Keratinocyte (primary cell): ENCODE measurements around the gene GOPC. TPM values are rescaled to one million over a fixed set of nuclear protein-coding genes. Genes with fewer than 3 reads are reported as not detected.

Source experiments
- DNase-seq: peaks from one replicate; pipeline ENCODE4 v3.0.0-alpha.2; 2011; ENCODE audit warnings: low read depth, missing footprints, low spot score
- FAIRE-seq: peaks from 2 replicates; lab custom pipeline; 2011; peaks lifted over from hg19 to GRCh38; lab: Jason Lieb, UNC
- H2AFZ ChIP-seq: 2 replicates; pipeline ENCODE4 v1.6.0; 2012; ENCODE audit warnings: low read length, control low read depth, inconsistent platforms; ENCODE audit not compliant: control insufficient read depth
- H3K27ac ChIP-seq: 2 replicates; pipeline ENCODE4 v1.5.1; 2011; ENCODE audit warnings: low read length; ENCODE audit not compliant: control insufficient read depth, insufficient read depth
- H3K27me3 ChIP-seq: 3 replicates; pipeline ENCODE4 v1.6.0; 2011; ENCODE audit warnings: low read length; ENCODE audit not compliant: control insufficient read depth, insufficient read depth; ENCODE audit errors: extremely low read depth
- H3K36me3 ChIP-seq, 2 experiments: 2 replicates in 1 of 2; 3 replicates in 1 of 2; pipeline ENCODE4 v1.5.1; 2011; ENCODE audit warnings: low read length in 2 of 2, mild to moderate bottlenecking in 1 of 2; ENCODE audit not compliant: control insufficient read depth in 2 of 2, insufficient read depth in 2 of 2; ENCODE audit errors: extremely low read depth in 1 of 2
- H3K4me1 ChIP-seq: 3 replicates; pipeline ENCODE4 v1.5.1; 2011; ENCODE audit warnings: low read length; ENCODE audit not compliant: control insufficient read depth, insufficient read depth; ENCODE audit errors: extremely low read depth
- H3K4me2 ChIP-seq: 3 replicates; pipeline ENCODE4 v1.6.0; 2011; ENCODE audit warnings: low read depth, low read length; ENCODE audit not compliant: control insufficient read depth, insufficient read depth; ENCODE audit errors: extremely low read depth
- H3K4me3 ChIP-seq, 3 experiments: fragments of 200-600 bp in 1 of 3; sonication (generic) in 1 of 3; 2 replicates in 2 of 3; 3 replicates in 1 of 3; pipeline ENCODE4 v1.5.1; 2011 to 2016; ENCODE audit warnings: low read length in 3 of 3, mild to moderate bottlenecking in 3 of 3, control low read depth in 2 of 3, inconsistent platforms in 1 of 3, low read depth in 1 of 3, mixed read lengths in 1 of 3, mixed run types in 1 of 3, moderate library complexity in 1 of 3; ENCODE audit not compliant: control insufficient read depth in 2 of 3, insufficient read depth in 2 of 3; ENCODE audit errors: extremely low read depth in 1 of 3
- H3K79me2 ChIP-seq: 2 replicates; pipeline ENCODE4 v1.6.0; 2012; ENCODE audit warnings: low read length; ENCODE audit not compliant: control insufficient read depth, insufficient read depth
- H3K9ac ChIP-seq: 3 replicates; pipeline ENCODE4 v1.6.0; 2011; ENCODE audit warnings: low read length; ENCODE audit not compliant: control insufficient read depth, insufficient read depth; ENCODE audit errors: extremely low read depth
- H3K9me1 ChIP-seq: 3 replicates; pipeline ENCODE4 v1.6.0; 2011; ENCODE audit warnings: low read length; ENCODE audit not compliant: control insufficient read depth, insufficient read depth; ENCODE audit errors: extremely low read depth
- H3K9me3 ChIP-seq: 2 replicates; pipeline ENCODE4 v1.5.1; 2012; ENCODE audit warnings: low read depth, low read length; ENCODE audit not compliant: control insufficient read depth
- H4K20me1 ChIP-seq: 3 replicates; pipeline ENCODE4 v1.6.0; 2011; ENCODE audit warnings: low read length; ENCODE audit not compliant: control insufficient read depth, insufficient read depth; ENCODE audit errors: extremely low read depth
- EZH2 ChIP-seq: IDR thresholded peaks from one replicate; pipeline ENCODE4 v1.6.1; 2012; ENCODE audit warnings: inconsistent platforms, mild to moderate bottlenecking, low read length, moderate library complexity
- dilution Hi-C: fragments of 300-500 bp; cut with MboI; formaldehyde crosslinking; loops from one replicate; pipeline ENCODE4 v1.7.0; 2020; ENCODE audit warnings: low sequenced_read_pairs; ENCODE audit not compliant: extremely low pct_ligation_motif_present
- polyA plus RNA-seq, 5 experiments: library from polyadenylated mRNA; depleted of rRNA in 3 of 5; stranded (reverse) in 3 of 5; stranded (forward) in 1 of 5; unstranded in 1 of 5; fragments of >200 nt; gene quantifications; 1 replicate in 1 of 5; 2 replicates in 3 of 5; 3 replicates in 1 of 5; pipeline versions ENCODE4 v1.2.1 to v1.2.3, GENCODE V29; 2011 to 2012; ENCODE audit warnings: missing spikeins in 2 of 5, low read depth in 1 of 5, low replicate concordance in 1 of 5
- TF ChIP-seq, protein P1 (sequence below), 3 experiments: IDR thresholded peaks in 1 of 3; conservative IDR thresholded peaks in 1 of 3; optimal IDR thresholded peaks in 1 of 3; 2 replicates in 2 of 3; 3 replicates in 1 of 3; pipeline versions ENCODE3 to v1.5.1; 2011; ENCODE audit warnings: low read length in 3 of 3, mild to moderate bottlenecking in 3 of 3, moderate library complexity in 2 of 3, control low read depth in 1 of 3, inconsistent platforms in 1 of 3; ENCODE audit not compliant: insufficient read depth in 2 of 3; ENCODE audit errors: extremely low read depth in 1 of 3

Gene GOPC
- polyA plus RNA-seq, 1 donor (not counting 4 experiments of a cell fraction or from before 2014, with no cell fraction given), result 33.9 TPM

GRCh38 chr6:117624869-117625481 lies 22.7 kb upstream of the GOPC start:
- no peak for TF ChIP-seq EZH2
- TF ChIP-seq, protein P1, sequence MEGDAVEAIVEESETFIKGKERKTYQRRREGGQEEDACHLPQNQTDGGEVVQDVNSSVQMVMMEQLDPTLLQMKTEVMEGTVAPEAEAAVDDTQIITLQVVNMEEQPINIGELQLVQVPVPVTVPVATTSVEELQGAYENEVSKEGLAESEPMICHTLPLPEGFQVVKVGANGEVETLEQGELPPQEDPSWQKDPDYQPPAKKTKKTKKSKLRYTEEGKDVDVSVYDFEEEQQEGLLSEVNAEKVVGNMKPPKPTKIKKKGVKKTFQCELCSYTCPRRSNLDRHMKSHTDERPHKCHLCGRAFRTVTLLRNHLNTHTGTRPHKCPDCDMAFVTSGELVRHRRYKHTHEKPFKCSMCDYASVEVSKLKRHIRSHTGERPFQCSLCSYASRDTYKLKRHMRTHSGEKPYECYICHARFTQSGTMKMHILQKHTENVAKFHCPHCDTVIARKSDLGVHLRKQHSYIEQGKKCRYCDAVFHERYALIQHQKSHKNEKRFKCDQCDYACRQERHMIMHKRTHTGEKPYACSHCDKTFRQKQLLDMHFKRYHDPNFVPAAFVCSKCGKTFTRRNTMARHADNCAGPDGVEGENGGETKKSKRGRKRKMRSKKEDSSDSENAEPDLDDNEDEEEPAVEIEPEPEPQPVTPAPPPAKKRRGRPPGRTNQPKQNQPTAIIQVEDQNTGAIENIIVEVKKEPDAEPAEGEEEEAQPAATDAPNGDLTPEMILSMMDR (optimal IDR thresholded peaks at IDR 0.05 in 1 of 3, IDR thresholded peaks at IDR 0.05 in 1 of 3, conservative IDR thresholded peaks at IDR 0.05 in 1 of 3; ENCODE audit: extremely low read depth in 1 of 3, insufficient read depth in 2 of 3, low read length in 3 of 3), result no peak
- no peak overlapping the region for H2AFZ ChIP-seq
- H3K9ac ChIP-seq, result no peak overlapping the region
- dilution Hi-C loops, result no loop called here
- H3K9me1 ChIP-seq, result no peaks in the 10 kb centered on the region
- H3K27ac ChIP-seq, result no peak overlapping the region
- no peaks in the 10 kb centered on the region for H3K9me3 ChIP-seq
- no peaks in the 10 kb centered on the region for H3K36me3 ChIP-seq
- no peaks in the 10 kb centered on the region for H4K20me1 ChIP-seq
- DNase-seq, result no peak
- FAIRE-seq, result no peak
- H3K27me3 ChIP-seq, result no peaks in the 10 kb centered on the region
- H3K4me3 ChIP-seq, result no peak overlapping the region
- no peaks in the 10 kb centered on the region for H3K79me2 ChIP-seq
- H3K4me2 ChIP-seq, result no peak overlapping the region
- H3K4me1 ChIP-seq, result no peaks in the 10 kb centered on the region

- Histone ChIP-seq H3K79me2 (no peaks in the 10 kb centered on the region), H3K4me2 (no peak overlapping the region), H3K27me3 (no peaks in the 10 kb centered on the region), H3K4me1 (no peaks in the 10 kb centered on the region), H2AFZ (no peak overlapping the region), H4K20me1 (no peaks in the 10 kb centered on the region), H3K9me3 (no peaks in the 10 kb centered on the region), H3K4me3 (no peak overlapping the region), H3K27ac (no peak overlapping the region), H3K9me1 (no peaks in the 10 kb centered on the region), H3K36me3 (no peaks in the 10 kb centered on the region), H3K9ac (no peak overlapping the region)
- FAIRE-seq, result no peak
- dilution Hi-C loops, result no loop called here
- DNase-seq, result no peak
- TF ChIP-seq, protein P1 (optimal IDR thresholded peaks at IDR 0.05 in 1 of 3, IDR thresholded peaks at IDR 0.05 in 1 of 3, conservative IDR thresholded peaks at IDR 0.05 in 1 of 3; ENCODE audit: extremely low read depth in 1 of 3, insufficient read depth in 2 of 3, low read length in 3 of 3), result no peak
- no peak for TF ChIP-seq EZH2
Measured at GRCh38 chr6:117619178-117619577, 16.9 kb upstream of the GOPC start.
